GM21390 (cell line): ENCODE data around the gene IMP4.

ENCODE experiments used
- ATAC-seq: cut with Tn5 transposase; IDR thresholded peaks from one replicate; pipeline ENCODE4 v1.9.1; 2021; ENCODE audit not compliant: unreplicated experiment

The IMP4 gene

GRCh38 chr2:130355578-130356431 is 13.1 kb downstream of the IMP4 start, which contains the start of gene PTPN18:
TSS of gene PTPN18 (plus strand) at chr2:130356056. CDS start at chr2:130356108, 52 bp downstream.
- ATAC-seq, result peak; percentile 89

DNA sequence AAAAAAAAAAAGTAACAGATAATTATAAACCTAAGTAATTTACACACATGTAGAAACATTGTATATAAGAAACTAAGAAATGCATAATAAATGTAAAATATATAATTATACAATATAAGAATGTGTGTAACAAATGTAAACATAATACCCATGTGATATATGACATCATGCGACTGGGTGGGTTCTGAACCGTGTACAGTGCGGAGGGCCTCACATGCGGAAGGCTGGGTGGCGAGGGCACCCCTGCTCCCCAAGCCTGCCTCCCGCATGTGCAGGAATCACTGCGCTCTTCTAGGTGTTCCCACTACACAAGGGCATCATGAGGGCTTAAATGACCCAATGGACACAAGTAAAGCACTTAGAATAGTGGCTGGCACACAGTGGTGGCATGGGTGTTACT is 15.2 kb downstream of the IMP4 start:
- no peak for ATAC-seq

DNA sequence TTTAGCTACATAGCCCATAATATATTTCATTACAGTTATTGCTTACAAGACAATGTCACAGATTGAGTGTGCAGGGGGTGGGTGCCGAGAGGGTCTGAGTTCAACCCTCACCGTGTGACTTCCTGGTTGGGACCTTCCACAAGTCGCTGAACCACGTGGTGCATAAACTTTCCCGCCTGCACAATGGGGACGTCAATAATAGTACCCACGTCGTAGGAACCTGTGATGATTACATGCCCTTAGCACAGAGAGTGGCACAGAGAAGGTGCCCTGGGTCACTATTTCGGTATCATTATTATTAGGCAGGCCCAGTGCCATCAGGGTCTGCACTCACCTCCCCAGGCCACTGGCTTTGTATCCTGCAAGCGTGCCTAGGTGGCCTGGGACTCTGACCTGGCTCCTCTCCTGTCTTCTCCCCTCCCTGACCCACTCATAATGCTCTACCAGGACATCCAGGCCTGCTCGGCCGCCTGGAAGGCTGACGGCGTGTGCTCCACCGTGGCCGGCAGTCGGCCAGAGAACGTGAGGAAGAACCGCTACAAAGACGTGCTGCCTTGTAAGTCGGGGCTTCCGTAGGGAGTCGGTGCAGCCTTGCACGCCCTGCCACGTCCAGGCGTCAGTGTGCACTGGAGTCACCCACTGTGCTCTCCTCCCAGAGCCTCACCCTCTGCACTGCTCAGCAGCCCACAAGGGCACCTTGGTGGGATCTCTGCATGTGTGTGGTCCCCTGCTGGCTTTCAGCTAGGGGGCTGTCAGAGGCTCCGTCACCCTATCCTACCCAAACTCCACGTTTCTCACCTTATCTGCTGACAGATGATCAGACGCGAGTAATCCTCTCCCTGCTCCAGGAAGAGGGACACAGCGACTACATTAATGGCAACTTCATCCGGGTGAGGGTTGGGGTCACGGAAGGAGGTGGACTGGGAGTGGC is 16.0 kb downstream of the IMP4 start:
- ATAC-seq, result no peak

DNA sequence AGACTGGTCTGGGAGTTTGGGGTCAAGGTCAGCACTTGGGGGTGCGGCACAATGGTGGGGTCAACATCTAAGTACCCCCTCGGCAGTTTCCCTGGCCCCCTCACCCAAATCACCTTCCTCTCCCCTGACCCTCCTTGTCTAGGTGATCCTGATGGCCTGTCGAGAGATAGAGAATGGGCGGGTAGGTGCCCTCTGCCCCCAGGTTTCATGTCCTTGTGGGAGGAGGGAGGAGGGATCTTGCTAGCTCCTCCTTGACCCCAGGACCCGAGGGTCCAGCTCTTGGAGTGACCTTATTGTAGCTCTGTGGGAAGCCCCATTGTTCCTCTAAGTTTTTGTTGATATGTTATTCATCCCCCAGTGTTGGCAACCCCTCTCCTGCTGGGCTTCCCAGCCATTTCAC is 16.8 kb downstream of the IMP4 start:
- no peak for ATAC-seq

GRCh38 chr2:130363479-130363878 is 20.8 kb downstream of the IMP4 start:
- ATAC-seq, result no peak

DNA sequence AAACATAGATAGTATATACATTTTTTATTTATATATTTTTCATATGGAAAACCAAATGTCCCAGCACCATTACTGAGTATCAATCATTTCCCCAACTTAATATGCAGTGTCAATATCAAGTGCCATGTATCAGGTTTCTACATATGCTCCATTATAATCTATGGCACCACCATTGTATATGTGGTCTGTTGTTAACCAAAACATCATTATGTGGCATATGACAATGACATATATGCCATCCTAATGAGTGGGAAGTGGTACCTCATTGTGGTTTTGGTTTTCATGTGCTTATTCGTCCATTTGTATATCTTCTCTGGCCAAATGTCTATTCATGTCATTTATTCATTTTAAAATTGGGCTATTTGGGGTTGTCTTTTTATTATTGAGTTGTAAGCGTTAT is 22.4 kb downstream of the IMP4 start:
- ATAC-seq, result no peak

DNA sequence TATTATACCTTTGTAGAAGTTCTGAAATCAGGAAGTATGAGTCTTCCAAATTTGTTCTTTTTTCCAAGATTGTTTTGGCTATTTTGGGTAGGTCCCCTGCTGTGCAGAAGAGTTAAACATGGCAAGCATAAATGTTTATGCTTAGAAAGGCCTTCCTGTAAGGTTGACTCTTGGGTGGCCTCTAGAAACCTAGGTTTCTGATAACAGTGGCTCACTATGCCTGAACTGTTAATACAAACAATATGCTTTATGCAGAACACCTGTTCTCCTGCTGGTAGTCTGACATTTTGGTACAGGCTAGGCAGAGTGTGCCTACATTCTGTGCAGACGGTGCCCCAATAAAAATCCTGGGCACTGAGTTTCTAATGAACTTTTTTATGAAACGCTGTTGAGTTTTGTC is 23.3 kb downstream of the IMP4 start:
- ATAC-seq, result no peak

DNA sequence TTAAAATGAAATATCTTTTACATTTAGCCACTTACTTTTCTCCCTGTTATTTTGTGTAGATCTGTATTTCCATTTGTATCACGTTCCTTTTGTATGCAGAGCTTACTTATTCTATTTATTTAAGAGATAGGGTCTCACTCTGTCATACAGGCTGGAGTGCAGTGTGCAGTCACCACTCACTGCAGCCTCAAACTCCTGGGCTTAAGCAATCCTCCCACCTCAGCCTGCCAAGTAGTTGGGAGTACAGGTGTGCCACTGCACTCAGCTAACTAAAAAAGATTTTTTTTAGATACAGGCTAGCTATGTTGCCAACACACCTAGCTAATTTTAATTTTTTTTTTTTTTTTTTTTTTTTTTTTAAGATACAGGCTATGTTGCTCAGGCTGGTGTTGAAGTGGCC is 24.0 kb downstream of the IMP4 start:
- no peak for ATAC-seq

DNA sequence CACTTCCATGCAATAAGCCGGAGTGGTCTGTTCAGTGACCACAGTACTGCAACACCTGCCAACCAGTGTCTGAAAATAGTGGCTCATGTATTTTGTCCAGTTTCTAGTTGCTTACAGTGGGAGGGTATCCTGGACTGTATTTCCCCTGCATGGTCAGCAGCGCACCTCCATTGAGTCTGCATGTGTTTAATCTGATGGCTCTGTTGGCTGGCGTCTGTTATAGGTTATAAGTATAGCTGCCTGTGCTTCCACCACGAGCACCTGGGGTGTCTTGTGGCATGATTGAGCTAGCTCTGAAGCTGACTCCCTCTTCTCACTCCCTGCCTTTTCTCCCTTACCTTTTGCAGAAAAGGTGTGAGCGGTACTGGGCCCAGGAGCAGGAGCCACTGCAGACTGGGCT is 26.1 kb downstream of the IMP4 start:
- no peak for ATAC-seq

- ATAC-seq, result no peak
These were observed 26.7 kb downstream of the IMP4 start for GRCh38 chr2:130369311-130369964.

- ATAC-seq, result no peak
These were observed 27.3 kb downstream of the IMP4 start for GRCh38 chr2:130369965-130370341.

DNA sequence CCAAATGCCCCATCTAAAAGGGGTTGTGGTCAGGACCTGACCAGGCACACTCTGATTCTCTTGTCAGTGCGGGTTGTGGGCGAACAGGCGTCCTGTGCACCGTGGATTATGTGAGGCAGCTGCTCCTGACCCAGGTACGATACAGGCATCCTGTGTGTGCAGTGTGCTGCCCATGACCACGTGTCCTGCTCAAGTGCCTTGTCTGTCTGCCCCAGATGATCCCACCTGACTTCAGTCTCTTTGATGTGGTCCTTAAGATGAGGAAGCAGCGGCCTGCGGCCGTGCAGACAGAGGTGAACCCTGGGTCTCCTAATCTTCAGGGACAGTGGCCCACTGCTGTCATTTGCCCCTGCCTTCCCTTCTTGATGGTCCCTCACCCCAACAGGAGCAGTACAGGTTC is 27.8 kb downstream of the IMP4 start:
- no peak for ATAC-seq

DNA sequence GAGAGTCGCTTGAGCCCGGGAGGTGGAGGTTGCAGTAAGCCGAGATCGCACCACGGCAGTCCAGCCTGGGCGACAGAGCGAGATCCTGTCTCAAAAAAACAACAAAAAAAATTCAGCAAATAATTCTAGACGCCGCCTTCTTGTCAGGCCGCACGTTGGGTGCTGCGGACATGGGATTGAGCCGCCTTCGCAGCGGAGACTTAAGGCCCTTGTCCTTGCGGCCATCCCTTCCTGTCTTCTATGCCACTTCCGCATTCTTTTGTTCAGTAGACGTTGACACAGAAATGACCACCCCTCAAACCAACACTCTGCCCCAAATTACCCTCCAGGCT is 29.0 kb downstream of the IMP4 start:
- ATAC-seq, result peak; percentile 24

- ATAC-seq, result peak; percentile 68
These were observed 29.5 kb downstream of the IMP4 start for GRCh38 chr2:130372055-130372832.

DNA sequence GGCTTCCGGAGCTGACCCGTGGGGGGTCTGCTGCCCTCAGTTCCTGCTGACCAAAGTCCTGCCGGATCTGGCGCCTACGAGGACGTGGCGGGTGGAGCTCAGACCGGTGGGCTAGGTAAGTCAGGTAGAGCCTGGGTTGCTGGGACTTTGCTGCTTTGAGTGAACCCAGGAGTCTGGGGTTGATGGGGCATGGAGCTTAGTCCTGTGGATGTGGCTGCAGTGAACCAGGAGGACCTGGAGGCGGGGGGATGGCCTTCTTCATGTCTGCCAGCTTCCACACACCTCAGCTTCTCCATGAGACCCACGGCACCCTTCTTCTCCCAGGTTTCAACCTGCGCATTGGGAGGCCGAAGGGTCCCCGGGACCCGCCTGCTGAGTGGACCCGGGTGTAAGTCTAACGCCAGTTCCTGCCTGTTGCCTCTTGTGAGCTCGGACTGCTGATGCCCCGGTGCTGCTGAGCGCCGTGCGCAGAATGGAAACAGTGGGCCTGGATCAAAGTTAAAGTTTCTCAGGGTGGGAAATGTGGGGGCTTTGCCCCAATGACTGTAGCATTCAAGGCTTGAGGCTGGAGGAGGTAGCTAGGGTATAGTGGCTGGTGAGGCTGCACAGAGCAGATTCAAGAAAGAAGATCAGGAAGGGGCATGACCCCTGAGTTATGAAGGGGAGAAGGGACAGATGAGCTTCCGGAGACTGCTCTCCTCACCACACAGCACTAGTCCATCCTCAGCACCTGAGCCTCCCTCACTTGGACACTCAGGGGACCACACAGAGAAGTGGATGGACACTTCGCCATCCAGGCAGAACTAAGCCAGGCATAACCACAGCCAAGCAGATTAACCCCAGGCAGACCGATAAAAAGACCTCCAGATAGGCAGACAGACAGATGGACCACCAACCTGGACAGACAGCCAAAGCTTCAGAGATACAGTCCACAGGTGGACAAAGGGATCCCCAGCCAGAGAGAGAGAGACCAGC is 30.4 kb downstream of the IMP4 start:
- ATAC-seq, result peak; percentile 0

- no peak for ATAC-seq
These were observed 31.2 kb downstream of the IMP4 start for GRCh38 chr2:130373808-130374365.

GRCh38 chr2:130374587-130375290 is 32.0 kb downstream of the IMP4 start:
- ATAC-seq, result no peak
